K562 (cell line): Measurements from ENCODE around the gene SYVN1. TPM values are rescaled to one million over a fixed set of nuclear protein-coding genes. Genes with fewer than 3 reads are reported as not detected.

Experiments used
- ARHGAP35 ChIP-seq: fragments of 450-650 bp; IDR thresholded peaks from 2 replicates; pipeline ENCODE4 v1.6.1; 2018; ENCODE audit not compliant: partially characterized antibody
- BDP1 ChIP-seq: IDR thresholded peaks from 3 replicates; pipeline ENCODE4 v1.6.1; 2011; ENCODE audit not compliant: insufficient read length, insufficient read depth
- FOXM1 ChIP-seq, 2 experiments: fragments of 450-650 bp in 1 of 2; sonication (generic) in 1 of 2; formaldehyde crosslinking in 1 of 2; IDR thresholded peaks; 2 replicates each; pipeline versions ENCODE4 v1.6.1 to v1.9.0; 2017 to 2022; ENCODE audit warnings: low read depth in 2 of 2, mild to moderate bottlenecking in 2 of 2, missing genetic modification reagents in 1 of 2, moderate library complexity in 1 of 2
- HMGN3 ChIP-seq: IDR thresholded peaks from 2 replicates; pipeline ENCODE4 v1.6.1; 2011; ENCODE audit warnings: borderline replicate concordance, low read depth, mild to moderate bottlenecking, mixed read lengths, low read length; ENCODE audit not compliant: insufficient read length; ENCODE audit errors: extremely low read depth
- KLF16 ChIP-seq: IDR thresholded peaks from 2 replicates; pipeline ENCODE4 v1.6.1; 2016; ENCODE audit warnings: antibody characterized with exemption
- LCOR ChIP-seq: sonication (generic); formaldehyde crosslinking; IDR thresholded peaks from 2 replicates; pipeline ENCODE4 v1.8.0; 2022; ENCODE audit warnings: mild to moderate bottlenecking, missing genetic modification reagents
- MNT ChIP-seq, 2 experiments: fragments of 450-650 bp; conservative IDR thresholded peaks; 2 replicates each; pipeline ENCODE4 v1.6.1; 2017; ENCODE audit warnings: mild to moderate bottlenecking in 2 of 2, moderate library complexity in 2 of 2
- MTA1 ChIP-seq: fragments of 450-650 bp; IDR thresholded peaks from 2 replicates; pipeline ENCODE4 v1.6.1; 2017; ENCODE audit warnings: borderline replicate concordance
- NEUROD1 ChIP-seq: fragments of 150-350 bp; IDR thresholded peaks from 2 replicates; pipeline ENCODE4 v1.6.1; 2014; ENCODE audit warnings: borderline replicate concordance, low read length, low read depth; ENCODE audit not compliant: partially characterized antibody
- NRF1 ChIP-seq, 2 experiments: fragments of 450-650 bp; IDR thresholded peaks in 1 of 2; conservative IDR thresholded peaks in 1 of 2; 2 replicates each; pipeline ENCODE4 v1.6.1; 2014; ENCODE audit warnings: mild to moderate bottlenecking in 2 of 2
- POLR2G ChIP-seq: fragments of 200-400 bp; formaldehyde crosslinking; IDR thresholded peaks from 2 replicates; pipeline ENCODE4 v1.6.1; 2017; ENCODE audit warnings: low read depth, mild to moderate bottlenecking, antibody characterized with exemption, low read length, moderate library complexity
- PREB ChIP-seq: sonication (generic); formaldehyde crosslinking; IDR thresholded peaks from 2 replicates; pipeline ENCODE4 v1.8.1; 2023; ENCODE audit warnings: mild to moderate bottlenecking, missing genetic modification reagents
- RCOR1 ChIP-seq, 2 experiments: IDR thresholded peaks; 2 replicates each; pipeline ENCODE4 v1.6.1; 2012; ENCODE audit warnings: low read depth in 2 of 2, low read length in 2 of 2, borderline replicate concordance in 1 of 2, improper control_type of control experiment in 1 of 2
- ZNF407 ChIP-seq: fragments of 450-650 bp; IDR thresholded peaks from 2 replicates; pipeline ENCODE4 v1.6.1; 2016; ENCODE audit warnings: low read depth
- ZSCAN29 ChIP-seq: fragments of 450-650 bp; IDR thresholded peaks from 2 replicates; pipeline ENCODE4 v1.6.1; 2017
- polyA plus RNA-seq, 8 experiments: library from polyadenylated mRNA; depleted of rRNA in 4 of 8; stranded (reverse) in 5 of 8; unstranded in 3 of 8; fragments of >200 nt; fragmentation: Nextera tagmentation in 2 of 8; fragmentation: Illumina TruSeq in 1 of 8; extraction: Ambion mirVana in 2 of 8; extraction: Trizol in 1 of 8; gene quantifications; 2 replicates each; pipeline versions ENCODE4 v1.2.1 to v1.2.3, GENCODE V29; 2011 to 2014; ENCODE audit warnings: inconsistent platforms in 1 of 8, missing spikeins in 1 of 8
- total RNA-seq, 7 experiments: library from RNA; depleted of rRNA in 6 of 7; stranded (reverse); fragments of >200 nt in 6 of 7; fragmentation: Illumina TruSeq in 2 of 7; extraction: Trizol in 2 of 7; gene quantifications; 2 replicates each; pipeline versions ENCODE4 v1.2.1 to v1.2.3, GENCODE V29; 2011 to 2021; ENCODE audit warnings: low replicate concordance in 1 of 7

The SYVN1 gene
- total and polyA plus RNA-seq, 9 of the 15 experiments (the other 6 are each of a cell fraction or from before 2014, with no cell fraction given), result 0.41 to 47.4 (median 9.9) TPM

DNA sequence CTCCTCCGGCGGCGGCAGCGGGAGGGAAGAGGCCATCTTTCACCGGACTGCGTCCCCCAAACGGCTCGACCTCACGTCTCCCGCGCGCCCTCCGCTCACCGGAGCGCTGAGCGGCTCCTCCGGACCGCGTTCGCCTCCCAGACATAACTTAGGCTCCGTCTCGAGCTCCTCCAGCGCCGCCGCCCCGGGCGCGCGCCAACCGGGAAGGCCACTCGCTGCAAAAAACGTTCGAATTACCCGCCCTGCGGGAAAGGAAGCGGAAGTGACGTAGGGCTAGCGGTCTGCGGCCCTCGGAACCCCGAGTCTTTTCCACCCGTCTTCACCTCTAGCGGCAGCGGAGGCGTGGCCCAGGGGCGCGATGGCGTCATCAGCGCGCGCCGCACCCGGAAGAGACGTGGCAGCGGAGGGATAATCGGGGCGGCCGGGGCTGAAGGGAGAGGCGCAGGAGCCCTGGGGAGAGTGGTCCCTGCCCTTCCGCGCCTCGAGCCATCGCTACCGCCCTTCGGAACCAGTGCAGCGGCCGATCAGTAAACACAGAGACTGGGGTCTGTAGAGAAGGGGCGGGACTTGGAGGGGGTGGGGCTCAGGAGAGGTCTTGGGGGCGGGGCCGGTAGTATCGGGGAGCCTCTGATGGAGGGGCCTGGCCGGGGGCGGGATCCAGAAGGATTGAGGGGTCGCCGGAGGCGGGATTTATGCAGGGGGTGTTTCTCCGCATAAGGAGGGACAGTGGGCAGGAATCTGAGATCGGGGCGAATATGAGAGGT is 50.3 kb downstream of the SYVN1 start, which contains the start of the genes CDCA5 and ZFPL1 (continued):
- TF ChIP-seq PREB (CRISPR knock-in tag) (no peak), POLR2G (peak; percentile 96), RCOR1 (IDR thresholded peaks at IDR 0.05; ENCODE audit: borderline replicate concordance in 1 of 2, low read depth in 2 of 2, low read length in 2 of 2) (peak in 1 of 2 experiments; percentile 28; a peak in 1 of 4 replicates), NEUROD1 (peak; percentile 52), ZSCAN29 (no peak), KLF16 (no peak), LCOR (CRISPR knock-in tag) (peak; percentile 46; the same call in 1 of the 2 replicates), FOXM1 (IDR thresholded peaks at IDR 0.05; ENCODE audit: low read depth) (no peak), FOXM1 (CRISPR knock-in tag; IDR thresholded peaks at IDR 0.05; ENCODE audit: low read depth) (peak; percentile 71; the same call in 1 of the 2 replicates), HMGN3 (peak; percentile 89), MTA1 (peak; percentile 99), NRF1 (conservative IDR thresholded peaks at IDR 0.05 in 1 of 2, IDR thresholded peaks at IDR 0.05 in 1 of 2) (peak; percentile 46 to 55), MNT (conservative IDR thresholded peaks at IDR 0.05) (peak; percentile 94 to 97), BDP1 (no peak), ARHGAP35 (no peak), ZNF407 (no peak)
